ENCODE data around the gene MBTPS1.

MBTPS1 gene

GRCh38 chr16:84084570-84085270 is 32.0 kb downstream of the MBTPS1 start:
- H3K4me3 ChIP-seq (ENCODE audit: low read length): no peak overlapping the region
- H3K27me3 ChIP-seq (ENCODE audit: insufficient read depth, low read length): no peaks in the 10 kb centered on the region
- H3K9me3 ChIP-seq (ENCODE audit: insufficient read depth, low read depth, low read length): no peaks in the 10 kb centered on the region
- 71% methylated on average over 11 of the region's 11 CpGs for WGBS
- H3K36me3 ChIP-seq (ENCODE audit: insufficient read depth, low read length): peaks cover 88% of the 10 kb centered on the region
- H3K9ac ChIP-seq (ENCODE audit: low read depth, low read length): no peak overlapping the region
- H3K27ac ChIP-seq (ENCODE audit: low read depth, low read length): no peak overlapping the region
- no peaks in the 10 kb centered on the region for H3K4me1 ChIP-seq (ENCODE audit: insufficient read depth, low read length)

GRCh38 chr16:84082835-84083569 is 33.7 kb downstream of the MBTPS1 start:
- Histone ChIP-seq H3K9me3 (ENCODE audit: insufficient read depth, low read depth, low read length) (no peaks in the 10 kb centered on the region), H3K27me3 (ENCODE audit: insufficient read depth, low read length) (no peaks in the 10 kb centered on the region), H3K4me1 (ENCODE audit: insufficient read depth, low read length) (no peaks in the 10 kb centered on the region), H3K27ac (ENCODE audit: low read depth, low read length) (no peak overlapping the region), H3K36me3 (ENCODE audit: insufficient read depth, low read length) (peaks cover 84% of the 10 kb centered on the region), H3K4me3 (ENCODE audit: low read length) (no peak overlapping the region), H3K9ac (ENCODE audit: low read depth, low read length) (no peak overlapping the region)
- 95% methylated on average over 11 of the region's 11 CpGs for WGBS

- 90% methylated on average over 6 of the region's 6 CpGs for WGBS
- H3K36me3 ChIP-seq (ENCODE audit: insufficient read depth, low read length): peaks cover 78% of the 10 kb centered on the region
Observed at GRCh38 chr16:84082110-84082509, 34.6 kb downstream of the MBTPS1 start.

GRCh38 chr16:84081446-84081989 is 35.2 kb downstream of the MBTPS1 start:
- Histone ChIP-seq H3K4me1 (ENCODE audit: insufficient read depth, low read length) (no peaks in the 10 kb centered on the region), H3K27me3 (ENCODE audit: insufficient read depth, low read length) (no peaks in the 10 kb centered on the region), H3K27ac (ENCODE audit: low read depth, low read length) (no peak overlapping the region), H3K9ac (ENCODE audit: low read depth, low read length) (no peak overlapping the region), H3K36me3 (ENCODE audit: insufficient read depth, low read length) (peaks cover 78% of the 10 kb centered on the region), H3K4me3 (ENCODE audit: low read length) (no peak overlapping the region), H3K9me3 (ENCODE audit: insufficient read depth, low read depth, low read length) (no peaks in the 10 kb centered on the region)
- WGBS: 93% methylated on average over 14 of the region's 14 CpGs

More at GRCh38 chr16:84082110-84082509, 34.6 kb downstream of the MBTPS1 start:
- Histone ChIP-seq H3K9ac (ENCODE audit: low read depth, low read length) (no peak overlapping the region), H3K4me1 (ENCODE audit: insufficient read depth, low read length) (no peaks in the 10 kb centered on the region), H3K27ac (ENCODE audit: low read depth, low read length) (no peak overlapping the region), H3K4me3 (ENCODE audit: low read length) (no peak overlapping the region), H3K9me3 (ENCODE audit: insufficient read depth, low read depth, low read length) (no peaks in the 10 kb centered on the region), H3K27me3 (ENCODE audit: insufficient read depth, low read length) (no peaks in the 10 kb centered on the region)

GRCh38 chr16:84080813-84081212 is 35.9 kb downstream of the MBTPS1 start:
- WGBS: 92% methylated on average over 6 of the region's 6 CpGs
- peaks cover 76% of the 10 kb centered on the region for H3K36me3 ChIP-seq (ENCODE audit: insufficient read depth, low read length)
- H3K9me3 ChIP-seq (ENCODE audit: insufficient read depth, low read depth, low read length): no peaks in the 10 kb centered on the region
- no peak overlapping the region for H3K9ac ChIP-seq (ENCODE audit: low read depth, low read length)
- no peak overlapping the region for H3K4me3 ChIP-seq (ENCODE audit: low read length)
- no peaks in the 10 kb centered on the region for H3K4me1 ChIP-seq (ENCODE audit: insufficient read depth, low read length)
- H3K27me3 ChIP-seq (ENCODE audit: insufficient read depth, low read length): no peaks in the 10 kb centered on the region
- no peak overlapping the region for H3K27ac ChIP-seq (ENCODE audit: low read depth, low read length)

- H3K27ac ChIP-seq (ENCODE audit: low read depth, low read length): no peak overlapping the region
- H3K9me3 ChIP-seq (ENCODE audit: insufficient read depth, low read depth, low read length): no peaks in the 10 kb centered on the region
- H3K27me3 ChIP-seq (ENCODE audit: insufficient read depth, low read length): no peaks in the 10 kb centered on the region
- H3K36me3 ChIP-seq (ENCODE audit: insufficient read depth, low read length): peaks cover 80% of the 10 kb centered on the region
- no peaks in the 10 kb centered on the region for H3K4me1 ChIP-seq (ENCODE audit: insufficient read depth, low read length)
- H3K4me3 ChIP-seq (ENCODE audit: low read length): no peak overlapping the region
- no peak overlapping the region for H3K9ac ChIP-seq (ENCODE audit: low read depth, low read length)
- 95% methylated on average over 8 of the region's 8 CpGs for WGBS
Observed at GRCh38 chr16:84080378-84080777, 36.4 kb downstream of the MBTPS1 start.

- H3K27ac ChIP-seq (ENCODE audit: low read depth, low read length): no peak overlapping the region
- H3K9ac ChIP-seq (ENCODE audit: low read depth, low read length): no peak overlapping the region
- H3K27me3 ChIP-seq (ENCODE audit: insufficient read depth, low read length): no peaks in the 10 kb centered on the region
- no peak overlapping the region for H3K4me3 ChIP-seq (ENCODE audit: low read length)
- 97% methylated on average over 6 of the region's 6 CpGs for WGBS
- H3K9me3 ChIP-seq (ENCODE audit: insufficient read depth, low read depth, low read length): no peaks in the 10 kb centered on the region
- peaks cover 86% of the 10 kb centered on the region for H3K36me3 ChIP-seq (ENCODE audit: insufficient read depth, low read length)
- H3K4me1 ChIP-seq (ENCODE audit: insufficient read depth, low read length): no peaks in the 10 kb centered on the region
Observed at GRCh38 chr16:84079664-84080063, 37.1 kb downstream of the MBTPS1 start.

- WGBS: 96% methylated on average over 10 of the region's 11 CpGs
- Histone ChIP-seq H3K4me1 (ENCODE audit: insufficient read depth, low read length) (no peaks in the 10 kb centered on the region), H3K27me3 (ENCODE audit: insufficient read depth, low read length) (no peaks in the 10 kb centered on the region), H3K4me3 (ENCODE audit: low read length) (no peak overlapping the region), H3K9ac (ENCODE audit: low read depth, low read length) (no peak overlapping the region), H3K36me3 (ENCODE audit: insufficient read depth, low read length) (peaks cover 80% of the 10 kb centered on the region), H3K9me3 (ENCODE audit: insufficient read depth, low read depth, low read length) (no peaks in the 10 kb centered on the region), H3K27ac (ENCODE audit: low read depth, low read length) (no peak overlapping the region)
Observed at GRCh38 chr16:84075376-84075775, 41.4 kb downstream of the MBTPS1 start.

GRCh38 chr16:84074721-84075120 is 42.0 kb downstream of the MBTPS1 start:
- H3K36me3 ChIP-seq (ENCODE audit: insufficient read depth, low read length): peaks cover 80% of the 10 kb centered on the region
- 96% methylated on average over 3 of the region's 3 CpGs for WGBS

GRCh38 chr16:84072014-84072413 is 44.7 kb downstream of the MBTPS1 start:
- 97% methylated on average over 10 of the region's 10 CpGs for WGBS
- H3K4me1 ChIP-seq (ENCODE audit: insufficient read depth, low read length): no peaks in the 10 kb centered on the region
- H3K9ac ChIP-seq (ENCODE audit: low read depth, low read length): no peak overlapping the region
- peaks cover 90% of the 10 kb centered on the region for H3K36me3 ChIP-seq (ENCODE audit: insufficient read depth, low read length)
- H3K27me3 ChIP-seq (ENCODE audit: insufficient read depth, low read length): no peaks in the 10 kb centered on the region
- H3K9me3 ChIP-seq (ENCODE audit: insufficient read depth, low read depth, low read length): no peaks in the 10 kb centered on the region
- H3K27ac ChIP-seq (ENCODE audit: low read depth, low read length): no peak overlapping the region
- no peak overlapping the region for H3K4me3 ChIP-seq (ENCODE audit: low read length)

More at GRCh38 chr16:84074721-84075120, 42.0 kb downstream of the MBTPS1 start:
- Histone ChIP-seq H3K4me3 (ENCODE audit: low read length) (no peak overlapping the region), H3K9me3 (ENCODE audit: insufficient read depth, low read depth, low read length) (no peaks in the 10 kb centered on the region), H3K27ac (ENCODE audit: low read depth, low read length) (no peak overlapping the region), H3K9ac (ENCODE audit: low read depth, low read length) (no peak overlapping the region), H3K27me3 (ENCODE audit: insufficient read depth, low read length) (no peaks in the 10 kb centered on the region), H3K4me1 (ENCODE audit: insufficient read depth, low read length) (no peaks in the 10 kb centered on the region)

- no peak overlapping the region for H3K4me3 ChIP-seq (ENCODE audit: low read length)
- peaks cover 91% of the 10 kb centered on the region for H3K36me3 ChIP-seq (ENCODE audit: insufficient read depth, low read length)
- no peaks in the 10 kb centered on the region for H3K27me3 ChIP-seq (ENCODE audit: insufficient read depth, low read length)
- H3K4me1 ChIP-seq (ENCODE audit: insufficient read depth, low read length): no peaks in the 10 kb centered on the region
- H3K9me3 ChIP-seq (ENCODE audit: insufficient read depth, low read depth, low read length): no peaks in the 10 kb centered on the region
- WGBS: 96% methylated on average over 8 of the region's 8 CpGs
- H3K9ac ChIP-seq (ENCODE audit: low read depth, low read length): no peak overlapping the region
- H3K27ac ChIP-seq (ENCODE audit: low read depth, low read length): no peak overlapping the region
Observed at GRCh38 chr16:84071121-84071520, 45.6 kb downstream of the MBTPS1 start.

All from HUES64 (cell line).